Endodermal cell (in vitro differentiated cells): Measurements from ENCODE around the gene SLFN11. TPM values are rescaled to one million over a fixed set of nuclear protein-coding genes. Genes with fewer than 3 reads are reported as not detected.

Source experiments
- DNase-seq: peaks from one replicate; pipeline ENCODE4 v3.0.0-alpha.2; 2017
- H3K27ac ChIP-seq: 2 replicates; pipeline ENCODE4 v1.5.1; 2013; ENCODE audit warnings: mild to moderate bottlenecking, low read depth, low read length, moderate library complexity
- H3K27me3 ChIP-seq: 2 replicates; pipeline ENCODE4 v1.6.1; 2013; ENCODE audit warnings: mild to moderate bottlenecking, low read length, moderate library complexity; ENCODE audit not compliant: insufficient read depth, control insufficient read depth, poor library complexity, severe bottlenecking
- H3K36me3 ChIP-seq: 2 replicates; pipeline ENCODE4 v1.7.0; 2013; ENCODE audit warnings: mild to moderate bottlenecking, low read length, moderate library complexity; ENCODE audit not compliant: control insufficient read depth, insufficient read depth
- H3K4me1 ChIP-seq: one replicate; pipeline ENCODE4 v1.7.0; 2013; ENCODE audit warnings: low read length; ENCODE audit not compliant: control insufficient read depth, insufficient read depth
- H3K4me3 ChIP-seq: 2 replicates; pipeline ENCODE4 v1.5.1; 2013; ENCODE audit warnings: mild to moderate bottlenecking, low read length, moderate library complexity
- H3K9ac ChIP-seq: 2 replicates; pipeline ENCODE4 v1.6.1; 2013; ENCODE audit warnings: mild to moderate bottlenecking, low read length, moderate library complexity; ENCODE audit not compliant: poor library complexity, severe bottlenecking; ENCODE audit errors: extremely low read depth
- H3K9me3 ChIP-seq: 2 replicates; pipeline ENCODE4 v1.6.1; 2013; ENCODE audit warnings: mild to moderate bottlenecking, low read length, moderate library complexity; ENCODE audit not compliant: control insufficient read depth
- H3K27ac Mint-ChIP-seq: 2 replicates; pipeline ENCODE4 v1.8.0; 2020; ENCODE audit warnings: mixed read lengths
- H3K27me3 Mint-ChIP-seq: 2 replicates; pipeline ENCODE4 v1.8.0; 2021; ENCODE audit warnings: mild to moderate bottlenecking, mixed read lengths; ENCODE audit not compliant: insufficient read depth
- H3K36me3 Mint-ChIP-seq: 2 replicates; pipeline ENCODE4 v1.8.0; 2020; ENCODE audit warnings: low read depth, mixed read lengths
- H3K4me1 Mint-ChIP-seq: 2 replicates; pipeline ENCODE4 v1.8.0; 2020; ENCODE audit warnings: mixed read lengths
- H3K4me3 Mint-ChIP-seq: 2 replicates; pipeline ENCODE4 v1.8.0; 2020; ENCODE audit warnings: mild to moderate bottlenecking, moderate library complexity, mixed read lengths
- H3K9me3 Mint-ChIP-seq: 2 replicates; pipeline ENCODE4 v1.8.0; 2020; ENCODE audit warnings: mild to moderate bottlenecking, mixed read lengths
- CTCF ChIP-seq: fragments of 200-600 bp; sonication (generic); conservative IDR thresholded peaks from 2 replicates; pipeline ENCODE4 v1.5.0; 2021; ENCODE audit warnings: antibody characterized with exemption, mild to moderate bottlenecking
- WGBS, 2 experiments: methylation state at CpG; one replicate each; pipeline versions ENCODE4 v1.1.5 to v1.1.7; 2013; ENCODE audit warnings: missing lambda C conversion rate in 2 of 2, mixed read lengths in 1 of 2; ENCODE audit not compliant: insufficient coverage in 1 of 2, insufficient read length in 1 of 2; 5-methylcytosine and 5-hydroxymethylcytosine counted together
- total RNA-seq, 2 donors: library from RNA; stranded (reverse); fragmentation: NEBNext Ultra II Directional in 1 of 2; extraction: Animal tissue kit (Norgen Biotek cat#: 25700) in 1 of 2; gene quantifications; 2 replicates in 1 of 2; 3 replicates in 1 of 2; pipeline ENCODE4 v1.2.1, GENCODE V29; 2021

SLFN11 gene
- total RNA-seq, 2 donors from 2014 or later, result 0.31 to 0.71 TPM

- no peak overlapping the region for H3K4me3 Mint-ChIP-seq
- no peaks in the 10 kb centered on the region for H3K36me3 Mint-ChIP-seq
Observed at GRCh38 chr17:35315971-35316370, 57.5 kb downstream of the SLFN11 start.

GRCh38 chr17:35315283-35315682, 58.1 kb downstream of the SLFN11 start:
- 61 to 76% methylated on average over 3 to 5 of the region's 5 CpGs for WGBS, 2 experiments
- Mint-ChIP-seq H3K4me1 (peaks cover 24% of the 10 kb centered on the region), H3K9me3 (no peaks in the 10 kb centered on the region), H3K27me3 (peaks cover 15% of the 10 kb centered on the region), H3K27ac (peak overlapping the region; percentile 13), H3K4me3 (no peak overlapping the region), H3K36me3 (no peaks in the 10 kb centered on the region)
- H3K27ac ChIP-seq, result no peak overlapping the region
- no peak overlapping the region for H3K9ac ChIP-seq
- H3K9me3 ChIP-seq, result no peaks in the 10 kb centered on the region
- H3K4me1 ChIP-seq, result peaks cover 2% of the 10 kb centered on the region
- DNase-seq, result peak; percentile 47
- no peaks in the 10 kb centered on the region for H3K27me3 ChIP-seq
- H3K4me3 ChIP-seq, result no peak overlapping the region
- TF ChIP-seq CTCF, result no peak
- H3K36me3 ChIP-seq, result no peaks in the 10 kb centered on the region

More at GRCh38 chr17:35315971-35316370, 57.5 kb downstream of the SLFN11 start:
- no peak for DNase-seq
- Histone ChIP-seq H3K36me3 (no peaks in the 10 kb centered on the region), H3K9me3 (no peaks in the 10 kb centered on the region), H3K4me3 (no peak overlapping the region), H3K27me3 (no peaks in the 10 kb centered on the region), H3K4me1 (peaks cover 2% of the 10 kb centered on the region), H3K27ac (no peak overlapping the region), H3K9ac (no peak overlapping the region)
- H3K9me3 Mint-ChIP-seq, result no peaks in the 10 kb centered on the region
- peaks cover 24% of the 10 kb centered on the region for H3K4me1 Mint-ChIP-seq
- 88% methylated on average over 2 of the region's 2 CpGs; no CpG with 5 or more reads in 1 of the 2 experiments for WGBS, 2 experiments
- H3K27me3 Mint-ChIP-seq, result peaks cover 15% of the 10 kb centered on the region
- no peak for TF ChIP-seq CTCF
- no peak overlapping the region for H3K27ac Mint-ChIP-seq

- Histone ChIP-seq H3K9me3 (no peaks in the 10 kb centered on the region), H3K27me3 (no peaks in the 10 kb centered on the region), H3K36me3 (no peaks in the 10 kb centered on the region), H3K9ac (no peak overlapping the region), H3K27ac (no peak overlapping the region), H3K4me1 (peaks cover 2% of the 10 kb centered on the region), H3K4me3 (no peak overlapping the region)
- H3K9me3 Mint-ChIP-seq, result no peaks in the 10 kb centered on the region
- peaks cover 15% of the 10 kb centered on the region for H3K27me3 Mint-ChIP-seq
- peak; percentile 66 for DNase-seq
- 84 to 86% methylated on average over 5 to 9 of the region's 9 CpGs for WGBS, 2 experiments
- H3K27ac Mint-ChIP-seq, result peak overlapping the region; percentile 13
- no peaks in the 10 kb centered on the region for H3K36me3 Mint-ChIP-seq
- no peak for TF ChIP-seq CTCF
- H3K4me3 Mint-ChIP-seq, result peak overlapping the region; percentile 66
- peaks cover 24% of the 10 kb centered on the region for H3K4me1 Mint-ChIP-seq
Observed at GRCh38 chr17:35314415-35315216, 58.8 kb downstream of the SLFN11 start.
